HG03103 (cell line): Measurements from ENCODE around the gene GPATCH4.
"Not testable (repeated sequence)": the region's sequence is repeated elsewhere in the genome, so short reads cannot be mapped to it uniquely, and the experiment has no call there.

Experiments used
- ATAC-seq: cut with Tn5 transposase; IDR thresholded peaks from one replicate; pipeline ENCODE4 v1.9.1; 2021; ENCODE audit warnings: low read depth; ENCODE audit not compliant: unreplicated experiment

Gene GPATCH4

DNA sequence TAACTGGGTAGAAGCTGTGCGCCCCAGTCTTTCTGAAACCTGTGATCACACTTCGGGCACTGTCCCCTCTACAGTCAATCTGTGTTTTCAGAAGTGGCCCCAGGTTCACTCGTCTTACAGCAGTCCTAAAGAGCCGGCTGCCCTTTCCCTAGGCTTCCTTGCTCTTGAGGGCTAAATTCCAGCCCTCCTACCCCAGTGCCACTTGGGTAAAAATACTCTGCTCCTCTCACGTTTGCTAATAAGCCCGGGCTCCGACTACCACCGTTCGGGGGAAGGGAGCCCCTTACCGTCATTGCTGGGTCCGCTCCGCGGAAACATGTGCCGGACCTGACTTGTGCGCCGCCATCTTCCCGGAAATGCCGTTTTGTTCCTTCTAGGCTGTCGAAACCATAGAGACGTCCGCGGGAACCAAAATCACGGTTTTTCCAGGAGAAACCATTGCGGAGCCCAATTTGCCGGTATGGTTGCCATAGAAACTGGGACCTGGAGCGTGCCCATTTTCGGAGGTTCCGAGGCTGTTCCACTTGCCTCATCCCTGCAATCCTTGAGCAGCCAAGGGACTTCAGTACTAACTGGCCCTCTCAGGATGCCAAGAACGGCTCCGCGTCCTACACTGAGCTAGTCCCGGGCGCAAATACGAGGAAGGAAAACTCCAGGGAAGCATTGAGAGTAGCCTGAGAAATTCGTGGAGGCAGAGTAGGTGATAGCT, at the start of gene GPATCH4:
Gene GPATCH4 (minus strand): TSS at position 358 of the 709 bp plus-strand sequence.
- no peak for ATAC-seq

DNA sequence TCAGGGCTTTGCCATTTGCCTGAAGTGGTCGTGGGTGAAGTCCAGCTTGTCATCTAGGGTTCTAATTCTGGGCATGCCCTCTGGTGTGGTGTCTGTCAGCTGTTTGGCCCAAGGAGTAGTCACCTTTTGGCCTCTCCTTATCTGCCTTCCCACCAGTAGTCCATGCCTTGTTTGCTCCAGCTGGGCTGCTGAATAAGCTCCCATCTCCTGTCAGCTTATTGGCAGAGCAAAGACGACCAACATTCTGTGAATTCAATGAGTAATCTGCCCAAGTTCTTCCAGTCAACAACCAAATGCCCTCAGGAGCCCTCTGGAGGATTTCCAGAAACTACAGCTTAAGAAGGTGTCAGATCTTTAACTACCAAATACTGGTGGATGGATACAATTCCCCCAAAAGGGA, 47.7 kb upstream of the GPATCH4 start:
- no peak for ATAC-seq

DNA sequence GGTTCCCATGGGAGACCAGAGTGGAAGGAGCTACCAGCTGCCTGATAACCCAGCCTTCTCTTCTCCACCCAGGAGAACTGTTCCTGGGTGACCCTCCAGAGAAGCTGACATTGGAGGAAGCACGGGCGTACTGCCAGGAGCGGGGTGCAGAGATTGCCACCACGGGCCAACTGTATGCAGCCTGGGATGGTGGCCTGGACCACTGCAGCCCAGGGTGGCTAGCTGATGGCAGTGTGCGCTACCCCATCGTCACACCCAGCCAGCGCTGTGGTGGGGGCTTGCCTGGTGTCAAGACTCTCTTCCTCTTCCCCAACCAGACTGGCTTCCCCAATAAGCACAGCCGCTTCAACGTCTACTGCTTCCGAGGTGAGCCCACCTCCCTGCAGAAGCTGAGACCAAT, 47.2 kb upstream of the GPATCH4 start:
- no peak for ATAC-seq

DNA sequence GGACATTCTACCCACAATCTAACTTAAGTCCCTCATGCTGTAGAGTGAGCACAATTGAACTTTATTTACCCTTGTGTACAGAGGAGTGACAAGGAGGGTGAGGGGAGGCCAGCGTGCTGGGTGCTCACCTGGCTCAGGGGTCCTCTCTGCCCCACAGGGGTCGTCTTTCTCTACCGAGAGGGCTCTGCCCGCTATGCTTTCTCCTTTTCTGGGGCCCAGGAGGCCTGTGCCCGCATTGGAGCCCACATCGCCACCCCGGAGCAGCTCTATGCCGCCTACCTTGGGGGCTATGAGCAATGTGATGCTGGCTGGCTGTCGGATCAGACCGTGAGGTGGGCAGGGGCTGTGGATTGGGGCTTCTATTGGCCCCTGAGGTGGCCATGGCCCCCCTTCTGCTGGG, 46.1 kb upstream of the GPATCH4 start:
- ATAC-seq, result no peak

DNA sequence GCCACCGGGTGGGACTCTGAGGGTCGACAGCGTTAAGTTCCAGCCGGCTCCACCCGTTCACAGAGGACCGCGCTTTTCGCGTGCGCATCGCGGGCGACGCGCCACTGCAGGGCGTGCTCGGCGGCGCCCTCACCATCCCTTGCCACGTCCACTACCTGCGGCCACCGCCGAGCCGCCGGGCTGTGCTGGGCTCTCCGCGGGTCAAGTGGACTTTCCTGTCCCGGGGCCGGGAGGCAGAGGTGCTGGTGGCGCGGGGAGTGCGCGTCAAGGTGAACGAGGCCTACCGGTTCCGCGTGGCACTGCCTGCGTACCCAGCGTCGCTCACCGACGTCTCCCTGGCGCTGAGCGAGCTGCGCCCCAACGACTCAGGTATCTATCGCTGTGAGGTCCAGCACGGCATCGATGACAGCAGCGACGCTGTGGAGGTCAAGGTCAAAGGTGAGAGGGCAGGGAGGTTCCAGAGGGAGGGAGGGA, 45.5 kb upstream of the GPATCH4 start:
- ATAC-seq, result no peak

DNA sequence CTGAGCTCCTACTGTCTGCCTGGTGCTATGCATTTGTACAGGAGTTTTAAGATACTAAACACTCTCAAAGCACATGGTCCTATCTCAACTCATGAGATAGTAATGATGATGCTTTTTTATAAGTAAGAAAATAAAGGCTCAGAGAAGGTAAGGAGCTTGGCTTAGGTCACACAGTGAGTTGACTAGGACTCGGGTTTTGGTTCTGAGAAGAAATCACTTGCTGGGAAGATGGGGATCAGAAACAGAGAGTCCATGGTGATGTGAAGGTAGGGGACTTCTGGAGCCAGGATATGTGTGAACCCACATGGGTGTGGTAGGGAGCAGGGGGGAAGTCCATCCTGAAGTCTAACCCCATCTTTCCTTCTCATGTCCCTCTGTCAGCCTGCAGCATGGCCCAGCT, 44.4 kb upstream of the GPATCH4 start:
- no peak for ATAC-seq

DNA sequence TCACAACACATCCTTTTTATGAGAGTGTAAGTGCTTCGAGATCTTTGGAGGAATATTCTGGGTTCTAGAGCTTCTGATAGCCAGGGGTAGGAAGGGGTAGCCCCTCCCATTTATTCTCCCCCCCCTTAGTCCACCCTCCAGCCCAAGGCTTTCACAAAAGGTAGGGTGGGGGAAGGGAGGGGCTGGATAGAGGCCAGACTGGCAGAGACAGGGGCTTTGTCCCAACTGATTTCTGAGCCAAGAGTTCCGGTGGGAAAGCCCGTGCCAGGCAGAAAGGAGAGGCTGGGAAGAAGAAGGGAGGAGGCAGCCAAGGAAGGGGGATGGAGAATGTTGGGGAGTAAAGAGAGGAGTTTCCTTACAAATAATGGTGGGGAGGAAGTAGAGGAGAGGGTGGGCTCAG, 43.8 kb upstream of the GPATCH4 start:
- ATAC-seq, result no peak

DNA sequence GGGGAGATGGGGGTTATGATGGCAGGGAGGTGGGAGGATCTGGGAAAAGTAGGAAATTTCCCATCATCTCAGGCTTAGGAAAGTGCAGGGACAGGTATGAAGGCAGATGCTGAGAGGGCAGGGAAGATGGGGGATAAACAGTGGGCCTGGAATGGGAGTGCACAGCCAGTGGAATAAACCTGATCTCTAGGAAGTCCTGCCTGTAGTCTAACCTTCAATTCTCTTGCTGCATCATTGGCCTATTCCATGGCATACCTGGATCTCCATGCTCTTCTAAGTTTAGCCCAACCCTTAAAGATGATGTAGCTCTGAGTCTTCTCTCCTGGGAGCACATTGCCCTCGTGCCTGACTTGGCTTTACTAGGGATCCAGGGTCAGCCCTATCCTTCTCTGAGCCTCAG, 43.4 kb upstream of the GPATCH4 start:
- ATAC-seq, result no peak

DNA sequence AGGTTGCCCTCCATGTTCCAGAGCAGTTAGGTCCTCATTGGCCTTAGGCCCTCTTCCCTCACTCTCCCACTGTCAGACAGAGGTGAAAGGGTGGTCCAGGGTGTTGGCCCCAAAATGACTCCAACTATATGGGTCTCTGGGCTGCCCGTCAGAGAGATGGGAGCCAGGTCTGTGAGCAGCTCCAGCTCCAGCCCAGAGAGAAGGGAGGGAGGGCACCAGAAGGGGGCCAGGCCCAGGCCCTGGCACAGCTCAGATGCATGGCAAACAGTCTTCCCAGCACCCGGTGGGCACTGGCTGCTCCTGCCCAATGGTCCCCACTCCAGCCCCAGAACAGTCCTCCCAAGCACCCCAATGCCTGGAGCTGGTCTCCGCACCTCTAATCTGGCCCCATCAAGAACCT, 42.9 kb upstream of the GPATCH4 start:
- ATAC-seq, result no peak

DNA sequence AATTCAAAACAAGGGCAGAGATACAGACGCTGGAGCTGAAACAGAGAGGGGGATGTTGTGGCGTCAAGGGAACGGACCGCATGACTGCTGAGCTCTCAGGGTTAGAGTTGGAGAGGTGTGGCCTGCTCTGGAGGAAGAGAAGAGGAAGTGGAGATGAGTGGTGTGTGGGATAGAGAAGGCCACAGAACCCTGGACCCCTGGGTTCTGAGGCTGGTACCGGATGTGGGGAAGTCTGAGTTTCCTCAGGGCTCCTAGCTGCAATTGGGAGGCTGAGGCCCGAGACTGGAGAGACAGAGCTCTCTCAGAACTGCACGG, 42.5 kb upstream of the GPATCH4 start:
- no peak for ATAC-seq

DNA sequence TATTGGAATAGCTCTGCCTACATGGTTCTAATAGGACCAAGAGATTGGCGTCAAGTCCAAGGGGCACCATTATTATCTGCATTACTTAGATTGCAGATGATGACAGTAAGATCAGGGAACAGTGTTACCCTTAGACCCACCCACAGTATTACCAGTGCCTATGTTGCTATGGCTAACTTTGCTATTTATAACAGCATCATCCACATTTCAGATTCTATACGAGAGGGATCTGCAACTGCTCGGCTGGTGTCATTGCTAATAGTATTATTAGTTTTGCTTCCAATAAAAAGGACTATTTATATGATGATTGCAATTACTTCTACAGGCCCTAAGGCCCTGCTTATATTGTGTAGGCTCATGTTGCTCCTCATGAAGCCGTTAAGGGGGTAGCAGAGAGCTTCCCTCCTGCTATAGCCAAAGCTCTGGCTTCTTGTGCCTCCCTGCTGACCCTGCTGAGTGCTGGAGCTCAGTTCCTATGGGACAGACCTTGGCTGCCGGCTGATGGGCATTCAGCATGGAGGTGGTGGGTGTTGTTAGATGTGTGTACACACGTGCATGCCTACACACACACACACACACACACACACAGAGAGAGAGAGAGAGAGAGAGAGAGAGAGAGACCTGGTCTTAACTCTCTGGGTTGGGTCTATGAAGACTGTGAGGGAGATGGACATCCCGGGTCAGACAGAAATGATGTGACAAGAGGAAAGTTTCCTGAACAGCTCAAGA, 41.9 kb upstream of the GPATCH4 start:
- ATAC-seq, result no peak

DNA sequence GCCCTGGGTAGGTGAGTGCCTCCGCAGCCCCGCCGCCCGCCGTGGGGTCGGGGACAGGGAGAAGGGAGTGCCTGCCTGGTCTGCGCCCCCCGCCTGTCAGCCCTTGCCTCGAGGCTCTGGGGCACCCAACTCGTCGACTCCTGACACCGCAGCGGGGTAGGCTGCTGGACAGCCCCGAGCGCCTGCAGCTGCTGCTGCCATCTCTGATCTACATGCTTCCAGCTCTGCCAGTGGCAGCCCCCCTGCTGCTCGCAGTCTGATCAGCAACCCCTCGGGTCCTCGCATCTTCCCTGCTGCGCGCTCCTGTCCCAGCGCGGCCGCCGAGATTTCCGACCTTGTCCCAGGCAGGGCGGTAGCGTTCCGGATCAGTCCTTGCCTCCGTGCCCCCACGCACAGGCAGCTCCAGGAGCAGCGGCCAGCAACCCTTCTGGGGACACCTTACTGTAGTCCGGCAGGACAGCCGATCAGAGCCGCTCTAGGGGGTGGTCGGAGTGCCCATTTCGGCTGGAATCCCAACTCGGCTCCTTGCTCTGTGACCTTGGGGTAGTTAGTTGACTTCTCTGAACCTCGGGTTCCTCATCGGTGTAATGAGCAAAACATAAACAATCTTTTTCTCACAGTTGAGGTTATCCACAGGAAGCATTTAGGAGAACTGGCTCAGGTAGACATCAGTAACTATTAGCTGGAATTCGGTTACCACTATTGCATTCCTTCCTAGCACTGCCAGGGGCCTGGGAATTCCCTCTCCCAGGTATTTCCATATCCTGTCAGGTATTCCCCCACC, 41.2 kb upstream of the GPATCH4 start:
- ATAC-seq, result no peak

DNA sequence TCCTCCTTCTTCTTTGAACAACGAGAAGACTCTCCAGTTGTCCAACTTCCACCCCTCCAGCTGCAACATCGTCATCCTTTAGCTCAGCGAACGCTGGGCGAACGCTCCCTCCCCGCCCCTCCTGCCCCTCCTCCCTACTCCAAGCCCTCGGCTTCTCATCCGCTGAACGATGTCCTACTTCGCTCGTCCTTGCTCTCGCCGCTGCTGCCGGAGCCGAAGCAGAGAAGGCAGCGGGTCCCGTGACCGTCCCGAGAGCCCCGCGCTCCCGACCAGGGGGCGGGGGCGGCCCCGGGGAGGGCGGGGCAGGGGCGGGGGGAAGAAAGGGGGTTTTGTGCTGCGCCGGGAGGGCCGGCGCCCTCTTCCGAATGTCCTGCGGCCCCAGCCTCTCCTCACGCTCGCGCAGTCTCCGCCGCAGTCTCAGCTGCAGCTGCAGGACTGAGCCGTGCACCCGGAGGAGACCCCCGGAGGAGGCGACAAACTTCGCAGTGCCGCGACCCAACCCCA, 40.5 kb upstream of the GPATCH4 start, which contains the start of gene BCAN:
Gene BCAN (plus strand): TSS at position 357 of the 504 bp plus-strand sequence. CDS start 3,938 bp downstream, outside the sequence.
- ATAC-seq, result no peak

DNA sequence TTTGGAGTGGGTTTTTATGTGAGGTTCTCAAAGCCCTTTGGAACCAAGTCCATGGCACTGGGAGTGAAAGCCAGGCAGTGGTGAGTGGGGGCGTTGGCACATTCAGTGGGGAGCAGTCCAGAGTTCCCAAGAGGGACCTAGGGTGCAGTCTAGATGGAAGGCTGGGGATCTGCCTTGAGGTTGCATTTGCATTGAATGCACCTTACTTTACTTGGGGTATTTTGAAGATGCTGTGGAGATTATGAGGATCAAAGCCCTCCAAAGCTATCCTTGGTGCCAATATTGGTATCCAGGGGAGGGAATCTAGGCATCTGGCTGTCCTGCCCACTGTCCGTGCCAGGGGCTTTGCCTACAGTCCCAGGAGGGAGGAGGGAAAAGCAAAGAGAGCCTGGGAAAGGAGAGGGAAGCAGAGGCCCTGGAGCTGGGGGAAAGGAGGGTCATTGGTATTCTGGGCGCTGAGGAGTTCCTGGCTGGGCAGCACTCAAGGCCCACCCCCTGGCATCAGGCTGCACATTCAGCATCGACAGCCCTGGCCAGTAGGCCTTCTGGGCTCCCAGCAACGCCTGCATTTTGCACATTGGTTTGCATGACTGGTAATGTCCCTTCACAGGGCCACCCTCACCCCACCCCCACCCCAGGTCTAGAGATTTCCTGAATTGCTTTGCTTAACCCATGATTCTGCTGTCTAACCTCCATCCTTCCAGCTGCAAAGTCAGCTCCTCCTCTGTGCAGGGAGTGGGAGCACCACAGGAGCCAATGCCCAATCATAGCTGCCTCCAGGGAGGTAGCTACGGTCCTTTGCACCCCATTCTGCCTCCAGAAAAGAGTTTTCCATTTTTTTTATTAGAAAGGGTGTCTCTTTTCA, 39.8 kb upstream of the GPATCH4 start:
- no peak for ATAC-seq

DNA sequence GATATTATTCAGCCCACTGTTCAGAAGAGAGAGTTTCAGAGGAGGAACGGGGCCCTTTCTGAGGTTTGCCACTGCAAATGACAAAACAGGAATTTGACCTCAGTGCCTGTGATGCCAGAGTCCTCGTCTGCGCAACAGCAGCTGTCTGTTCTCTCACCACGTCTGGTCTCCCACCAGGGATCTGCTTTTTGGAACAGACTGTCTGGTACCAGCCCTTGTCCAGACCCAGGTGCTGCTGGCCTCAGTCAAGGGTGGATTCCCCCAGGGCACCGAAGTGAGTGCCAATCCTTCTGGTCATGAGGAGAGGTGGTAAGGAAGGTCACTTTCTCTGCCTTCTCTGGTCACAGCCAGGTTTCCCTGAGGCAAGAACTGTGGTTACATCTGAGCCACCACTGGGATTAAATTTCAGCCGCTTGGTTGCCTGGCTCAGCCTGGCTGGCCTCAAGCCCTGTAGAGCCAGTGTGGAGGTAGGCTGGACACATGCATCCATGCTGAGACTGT, 38.4 kb upstream of the GPATCH4 start:
- no peak for ATAC-seq

DNA sequence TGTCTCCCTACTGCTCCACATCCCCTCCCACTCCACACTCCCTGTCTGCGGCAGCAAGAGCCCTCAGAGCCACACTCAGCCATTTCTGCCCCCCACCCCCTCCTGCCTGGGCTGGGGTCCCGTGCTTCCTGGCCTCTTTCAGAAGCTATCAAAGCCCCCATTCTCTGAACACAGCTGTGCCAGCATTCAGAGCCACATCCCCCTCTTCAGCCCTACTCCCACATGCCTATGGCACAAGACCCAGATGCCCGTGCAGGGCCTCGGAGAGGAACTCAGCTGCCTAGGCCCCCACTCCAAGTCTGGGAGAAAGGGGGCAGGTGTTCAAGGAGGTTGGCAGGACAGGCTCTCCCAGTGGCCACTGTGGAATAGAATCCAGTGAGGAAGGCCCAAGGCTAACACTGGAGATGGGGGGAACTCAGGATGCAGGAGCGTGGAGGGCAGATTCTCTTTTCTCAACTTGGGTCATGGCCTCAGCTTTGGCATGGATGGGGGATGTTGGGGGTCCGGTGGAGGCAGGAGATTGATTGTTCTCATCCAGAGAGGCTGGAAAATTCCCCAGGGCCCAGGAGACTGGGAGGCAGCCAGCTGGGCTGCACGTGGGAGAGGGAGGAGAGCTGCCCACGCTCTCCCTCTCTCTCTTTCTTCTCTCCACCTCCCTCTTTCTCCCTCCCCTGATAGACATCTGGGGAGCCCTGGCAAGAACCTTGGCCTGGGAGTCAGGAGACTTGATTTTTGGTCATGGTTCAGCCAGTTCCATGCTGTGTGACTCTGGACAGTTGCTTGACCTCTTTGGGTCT, 37.1 kb upstream of the GPATCH4 start:
- no peak for ATAC-seq

DNA sequence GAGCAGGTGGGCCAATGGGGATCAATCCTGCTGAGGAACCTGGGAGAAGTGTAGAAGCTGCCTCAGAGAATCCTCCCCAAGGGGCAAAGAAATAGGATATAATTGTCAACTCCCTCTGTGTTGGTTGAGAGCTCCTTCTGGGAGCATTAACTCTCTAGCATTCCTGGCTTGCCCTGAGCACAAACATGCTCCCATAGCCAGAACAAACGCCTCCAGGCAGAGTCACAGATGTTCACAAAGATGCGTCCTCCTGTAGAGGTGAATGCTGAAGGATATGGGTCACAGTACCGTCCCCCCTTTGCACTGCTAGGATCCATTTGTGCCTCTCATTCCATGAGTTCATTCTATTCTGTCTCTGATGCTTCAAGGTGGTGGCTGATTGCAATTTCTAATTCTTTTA, 31.1 kb upstream of the GPATCH4 start:
- ATAC-seq, result no peak

DNA sequence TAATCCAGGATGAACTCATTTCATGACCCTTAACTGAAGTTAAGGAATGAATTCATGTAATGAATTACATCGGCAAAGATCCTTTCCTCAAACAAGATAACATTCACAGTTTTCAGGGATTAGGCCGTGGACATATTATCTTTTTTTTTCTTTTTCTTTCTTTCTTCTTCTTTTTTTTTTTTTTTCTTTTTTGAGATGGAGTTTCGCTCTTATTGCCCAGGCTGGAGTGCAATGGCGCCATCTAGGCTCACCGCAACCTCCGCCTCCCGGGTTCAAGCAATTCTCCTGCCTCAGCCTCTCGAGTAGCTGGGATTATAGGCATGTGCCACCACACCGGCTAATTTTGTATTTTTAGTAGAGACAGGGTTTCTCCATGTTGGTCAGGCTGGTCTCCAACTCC, 29.9 kb upstream of the GPATCH4 start:
- ATAC-seq, result not testable (repeated sequence)

DNA sequence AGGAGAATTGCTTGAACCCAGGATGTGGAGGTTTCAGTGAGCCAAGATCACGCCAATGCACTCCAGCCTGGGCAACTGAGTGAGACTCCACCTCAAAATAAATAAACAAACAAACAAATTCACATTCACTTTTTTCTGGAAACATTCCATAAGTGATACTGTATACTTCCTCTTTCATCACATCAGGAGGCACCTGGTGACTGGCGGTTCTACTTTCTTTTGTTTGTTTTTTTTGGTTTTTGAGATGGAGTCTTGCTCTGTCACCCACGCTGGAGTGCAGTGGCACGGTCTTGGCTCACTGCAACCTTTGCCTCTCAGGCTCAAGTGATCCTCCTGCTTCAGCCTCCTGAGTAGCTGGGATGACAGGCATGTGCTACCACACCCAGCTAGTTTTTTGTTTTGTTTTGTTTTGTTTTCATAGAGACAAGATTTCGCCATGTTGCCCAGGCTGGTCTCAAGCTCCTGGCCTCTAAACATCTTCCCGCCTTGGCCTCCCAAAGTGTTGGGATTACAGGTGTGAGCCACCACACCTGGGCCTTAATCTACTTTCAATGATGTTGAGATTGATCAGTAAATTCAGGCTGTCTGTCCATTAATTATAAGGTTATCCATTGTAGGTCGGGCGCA, 28.7 kb upstream of the GPATCH4 start:
- no peak for ATAC-seq
